ENCODE data around the gene UBN1.

UBN1 gene

DNA sequence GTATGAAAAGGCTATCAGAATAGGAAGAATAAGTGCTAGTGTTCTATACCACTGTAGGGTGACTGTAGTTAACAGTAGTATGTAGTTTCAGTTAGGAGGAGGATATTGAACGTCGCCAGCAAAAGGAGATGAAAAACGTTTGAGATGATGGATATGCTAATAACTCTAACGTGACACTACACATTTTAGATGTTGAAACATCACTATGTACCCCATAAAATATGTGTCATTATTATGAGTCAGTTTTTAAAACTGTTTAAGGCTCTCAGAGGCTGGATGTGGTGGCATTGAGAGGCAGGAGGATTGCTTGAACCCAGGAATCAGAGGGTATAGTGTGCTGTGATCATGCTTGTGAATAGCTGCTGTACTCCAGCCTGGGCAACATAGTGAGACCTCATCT, 31.8 kb downstream of the UBN1 start:
- no peaks in the 10 kb centered on the region for H3K79me2 ChIP-seq (ENCODE audit: control insufficient read depth, insufficient read depth, low read length)
- no peak overlapping the region for H3K56ac ChIP-seq (ENCODE audit: low read length)
- H2AK5ac ChIP-seq (ENCODE audit: low read length) = no peak overlapping the region
- H4K8ac ChIP-seq (ENCODE audit: low read depth, low read length) = no peak overlapping the region
- H3K36me3 ChIP-seq (ENCODE audit: control insufficient read depth, insufficient read depth, low read length) = peaks cover 39% of the 10 kb centered on the region
- H2BK5ac ChIP-seq (ENCODE audit: low read length) = no peak overlapping the region
- no peak overlapping the region for H3K4me3 ChIP-seq (ENCODE audit: low read length)
- no peak overlapping the region for H3K4me2 ChIP-seq (ENCODE audit: low read length)
- H3K23ac ChIP-seq (ENCODE audit: low read length) = no peak overlapping the region
- H4K5ac ChIP-seq (ENCODE audit: low read length) = no peak overlapping the region
- no CpG with 5 or more reads among the region's 4 CpGs for WGBS (ENCODE audit: extremely low coverage, insufficient coverage, low lambda C conversion rate)
- no peaks in the 10 kb centered on the region for H3K27me3 ChIP-seq (ENCODE audit: insufficient read depth, low read length, poor library complexity)
- H2BK120ac ChIP-seq (ENCODE audit: low read depth, low read length) = no peak overlapping the region
- no peak overlapping the region for H3K27ac ChIP-seq (ENCODE audit: low read depth, low read length)
- DNase-seq = no peak
- H3K4me1 ChIP-seq (ENCODE audit: control insufficient read depth, low read depth, low read length) = no peaks in the 10 kb centered on the region
- no peak overlapping the region for H3K4ac ChIP-seq (ENCODE audit: low read depth, low read length)
- H3K79me1 ChIP-seq (ENCODE audit: low read length) = no peaks in the 10 kb centered on the region
- no peak overlapping the region for H2BK15ac ChIP-seq (replicated peaks; ENCODE audit: low read depth)
- no peak overlapping the region for H3K9ac ChIP-seq (ENCODE audit: low read length)
- H3K18ac ChIP-seq (ENCODE audit: low read length) = no peak overlapping the region

DNA sequence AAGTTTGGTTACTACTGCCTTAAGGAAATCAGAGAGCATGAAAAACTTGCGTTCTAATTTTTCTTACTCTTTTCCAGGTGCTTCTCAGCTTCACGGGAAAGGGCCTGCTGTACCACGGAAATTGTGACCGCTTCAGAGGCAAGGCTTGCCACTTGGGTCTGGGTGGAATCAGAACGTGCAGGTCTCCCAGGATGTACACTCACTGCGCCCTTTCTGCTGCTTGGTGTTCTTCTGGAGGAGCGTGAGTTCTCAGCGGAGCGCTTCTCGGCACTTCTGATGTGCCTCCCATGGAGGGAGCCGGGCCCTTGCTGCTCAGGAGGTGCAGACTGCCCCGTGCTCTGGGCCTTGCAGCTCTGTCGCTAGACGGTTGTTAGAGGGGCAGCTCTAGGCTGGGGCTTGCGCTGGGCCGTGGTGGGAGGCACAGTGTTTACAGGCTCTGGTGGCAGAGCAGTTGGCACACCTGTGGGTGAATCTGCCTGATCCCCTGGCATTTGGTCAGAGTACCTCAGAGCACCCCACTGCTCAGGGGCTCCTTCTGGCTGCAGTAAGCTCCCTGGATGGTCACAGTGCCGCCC, 32.8 kb downstream of the UBN1 start:
- Histone ChIP-seq H3K27me3 (ENCODE audit: insufficient read depth, low read length, poor library complexity) (no peaks in the 10 kb centered on the region), H2BK5ac (ENCODE audit: low read length) (no peak overlapping the region), H2AK5ac (ENCODE audit: low read length) (no peak overlapping the region), H3K79me2 (ENCODE audit: control insufficient read depth, insufficient read depth, low read length) (no peaks in the 10 kb centered on the region), H3K18ac (ENCODE audit: low read length) (no peak overlapping the region), H2BK120ac (ENCODE audit: low read depth, low read length) (no peak overlapping the region), H3K79me1 (ENCODE audit: low read length) (no peaks in the 10 kb centered on the region), H4K5ac (ENCODE audit: low read length) (no peak overlapping the region), H3K27ac (ENCODE audit: low read depth, low read length) (no peak overlapping the region), H2BK15ac (replicated peaks; ENCODE audit: low read depth) (no peak overlapping the region), H3K56ac (ENCODE audit: low read length) (no peak overlapping the region), H3K23ac (ENCODE audit: low read length) (no peak overlapping the region), H3K36me3 (ENCODE audit: control insufficient read depth, insufficient read depth, low read length) (peaks cover 33% of the 10 kb centered on the region), H3K4me1 (ENCODE audit: control insufficient read depth, low read depth, low read length) (no peaks in the 10 kb centered on the region), H4K8ac (ENCODE audit: low read depth, low read length) (no peak overlapping the region), H3K4ac (ENCODE audit: low read depth, low read length) (no peak overlapping the region), H3K4me2 (ENCODE audit: low read length) (no peak overlapping the region), H3K9ac (ENCODE audit: low read length) (no peak overlapping the region), H3K4me3 (ENCODE audit: low read length) (no peak overlapping the region)
- DNase-seq = no peak
- WGBS (ENCODE audit: extremely low coverage, insufficient coverage, low lambda C conversion rate) = no CpG with 5 or more reads among the region's 17 CpGs

DNA sequence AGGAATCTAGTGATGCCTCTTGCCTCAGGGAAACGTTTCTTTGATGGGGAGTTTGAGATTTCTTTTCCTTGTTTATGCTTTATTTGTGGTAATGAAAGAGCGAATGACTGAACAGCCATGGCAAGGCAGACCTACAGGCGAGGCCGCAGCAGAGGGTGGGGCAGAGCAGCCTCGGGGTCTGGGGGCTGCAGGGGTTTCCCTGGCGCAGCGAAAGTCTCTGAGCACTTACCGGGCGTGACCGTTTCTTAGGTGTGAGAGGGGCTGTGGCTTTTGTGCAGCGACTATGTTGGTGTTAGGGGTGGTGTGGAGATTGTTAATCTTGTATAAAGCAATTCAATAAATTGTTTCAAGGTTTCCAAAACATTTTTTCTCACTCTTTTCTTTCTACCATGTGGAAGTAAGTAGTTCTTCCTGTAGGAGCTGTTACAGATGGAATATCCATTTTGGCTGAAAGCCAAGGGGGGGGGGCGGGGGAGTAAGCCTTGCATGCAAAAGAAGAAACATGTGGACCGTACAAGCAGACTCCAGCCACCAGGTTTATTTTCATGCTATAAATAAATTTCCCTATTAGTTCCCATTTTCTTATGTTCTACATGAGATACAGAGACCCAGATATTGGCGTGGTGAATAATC, 34.8 kb downstream of the UBN1 start:
- Histone ChIP-seq H3K36me3 (ENCODE audit: control insufficient read depth, insufficient read depth, low read length) (peaks cover 30% of the 10 kb centered on the region), H3K23ac (ENCODE audit: low read length) (no peak overlapping the region), H4K8ac (ENCODE audit: low read depth, low read length) (no peak overlapping the region)

DNA sequence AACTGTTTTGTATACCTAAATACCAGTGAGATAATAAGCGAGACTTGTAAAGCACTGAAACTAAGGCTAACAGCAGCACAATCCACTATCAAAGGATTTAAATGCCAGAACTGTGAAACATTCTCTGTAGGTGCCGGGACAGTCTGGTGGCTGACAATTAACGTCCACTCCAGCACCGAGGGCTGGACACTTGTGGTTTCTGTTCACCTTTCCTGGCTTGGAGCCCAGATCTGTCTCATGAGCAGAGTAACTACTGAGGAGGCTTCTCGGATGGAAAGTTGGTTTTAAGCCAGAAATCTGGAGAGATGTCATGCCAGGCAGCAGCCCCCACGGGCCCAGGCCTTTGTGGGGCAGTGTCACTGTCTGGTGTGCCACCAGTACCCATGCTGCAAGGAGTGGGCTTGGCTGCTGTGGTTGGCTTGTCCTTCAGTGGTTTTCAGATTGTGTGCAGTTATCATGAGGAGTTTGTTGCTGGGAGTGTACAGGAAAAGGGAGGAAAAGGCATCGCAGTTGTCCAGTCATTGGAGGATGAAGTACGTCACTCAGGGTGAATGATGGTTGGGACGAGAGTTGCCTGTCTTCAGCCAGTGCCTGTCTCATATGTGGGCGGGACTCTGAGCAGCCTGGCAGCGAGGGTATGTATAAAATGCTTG, 35.5 kb downstream of the UBN1 start:
- no peak overlapping the region for H3K4ac ChIP-seq (ENCODE audit: low read depth, low read length)

More for the DNA sequence above, 34.8 kb downstream of the UBN1 start:
- H2BK120ac ChIP-seq (ENCODE audit: low read depth, low read length) = no peak overlapping the region
- H3K27ac ChIP-seq (ENCODE audit: low read depth, low read length) = no peak overlapping the region
- H3K79me2 ChIP-seq (ENCODE audit: control insufficient read depth, insufficient read depth, low read length) = no peaks in the 10 kb centered on the region
- no peak overlapping the region for H3K4ac ChIP-seq (ENCODE audit: low read depth, low read length)
- no peak overlapping the region for H3K4me2 ChIP-seq (ENCODE audit: low read length)
- no peak overlapping the region for H2AK5ac ChIP-seq (ENCODE audit: low read length)
- DNase-seq = no peak
- H3K4me3 ChIP-seq (ENCODE audit: low read length) = no peak overlapping the region
- H3K56ac ChIP-seq (ENCODE audit: low read length) = no peak overlapping the region
- H3K27me3 ChIP-seq (ENCODE audit: insufficient read depth, low read length, poor library complexity) = no peaks in the 10 kb centered on the region
- H4K5ac ChIP-seq (ENCODE audit: low read length) = no peak overlapping the region
- no peak overlapping the region for H3K9ac ChIP-seq (ENCODE audit: low read length)
- no peaks in the 10 kb centered on the region for H3K4me1 ChIP-seq (ENCODE audit: control insufficient read depth, low read depth, low read length)
- WGBS (ENCODE audit: extremely low coverage, insufficient coverage, low lambda C conversion rate) = no CpG with 5 or more reads among the region's 14 CpGs
- H2BK5ac ChIP-seq (ENCODE audit: low read length) = no peak overlapping the region
- H2BK15ac ChIP-seq (replicated peaks; ENCODE audit: low read depth) = no peak overlapping the region
- H3K18ac ChIP-seq (ENCODE audit: low read length) = no peak overlapping the region
- H3K79me1 ChIP-seq (ENCODE audit: low read length) = no peaks in the 10 kb centered on the region

DNA sequence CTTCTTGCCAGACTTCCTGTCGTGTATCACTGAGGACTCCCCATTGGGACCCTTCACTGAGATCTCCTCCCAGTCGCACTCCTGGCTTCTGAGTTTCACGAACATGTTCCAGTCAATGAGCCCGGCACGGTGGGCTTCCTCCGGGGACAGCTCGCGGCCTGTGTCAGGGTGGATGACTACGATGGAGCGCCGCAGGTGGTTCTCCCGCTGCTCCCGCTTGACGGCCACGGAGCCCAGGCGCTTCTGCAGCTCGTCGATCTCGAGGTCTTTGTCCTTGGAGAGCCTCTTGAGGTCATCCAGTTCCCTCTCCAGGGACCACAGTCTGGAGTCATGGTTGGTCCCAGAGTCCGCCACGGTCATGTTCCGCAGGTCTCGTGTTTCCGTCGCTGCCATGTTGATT, 36.2 kb downstream of the UBN1 start:
- H4K8ac ChIP-seq (ENCODE audit: low read depth, low read length) = no peak overlapping the region
- no peak overlapping the region for H3K4me3 ChIP-seq (ENCODE audit: low read length)
- H3K9ac ChIP-seq (ENCODE audit: low read length) = no peak overlapping the region
- DNase-seq = no peak
- no CpG with 5 or more reads among the region's 25 CpGs for WGBS (ENCODE audit: extremely low coverage, insufficient coverage, low lambda C conversion rate)
- no peak overlapping the region for H3K56ac ChIP-seq (ENCODE audit: low read length)
- H3K27me3 ChIP-seq (ENCODE audit: insufficient read depth, low read length, poor library complexity) = no peaks in the 10 kb centered on the region
- H3K27ac ChIP-seq (ENCODE audit: low read depth, low read length) = no peak overlapping the region
- H3K79me1 ChIP-seq (ENCODE audit: low read length) = no peaks in the 10 kb centered on the region
- H2BK15ac ChIP-seq (replicated peaks; ENCODE audit: low read depth) = no peak overlapping the region
- H3K79me2 ChIP-seq (ENCODE audit: control insufficient read depth, insufficient read depth, low read length) = no peaks in the 10 kb centered on the region
- H3K36me3 ChIP-seq (ENCODE audit: control insufficient read depth, insufficient read depth, low read length) = peaks cover 24% of the 10 kb centered on the region
- H3K4ac ChIP-seq (ENCODE audit: low read depth, low read length) = no peak overlapping the region
- H4K5ac ChIP-seq (ENCODE audit: low read length) = no peak overlapping the region
- no peaks in the 10 kb centered on the region for H3K4me1 ChIP-seq (ENCODE audit: control insufficient read depth, low read depth, low read length)
- no peak overlapping the region for H3K18ac ChIP-seq (ENCODE audit: low read length)
- H2BK120ac ChIP-seq (ENCODE audit: low read depth, low read length) = no peak overlapping the region
- H2AK5ac ChIP-seq (ENCODE audit: low read length) = no peak overlapping the region
- no peak overlapping the region for H3K4me2 ChIP-seq (ENCODE audit: low read length)
- H3K23ac ChIP-seq (ENCODE audit: low read length) = no peak overlapping the region
- no peak overlapping the region for H2BK5ac ChIP-seq (ENCODE audit: low read length)

More for the DNA sequence above, 35.5 kb downstream of the UBN1 start:
- Histone ChIP-seq H2AK5ac (ENCODE audit: low read length) (no peak overlapping the region), H3K4me2 (ENCODE audit: low read length) (no peak overlapping the region), H4K8ac (ENCODE audit: low read depth, low read length) (no peak overlapping the region), H2BK120ac (ENCODE audit: low read depth, low read length) (no peak overlapping the region), H3K36me3 (ENCODE audit: control insufficient read depth, insufficient read depth, low read length) (peaks cover 30% of the 10 kb centered on the region), H3K27me3 (ENCODE audit: insufficient read depth, low read length, poor library complexity) (no peaks in the 10 kb centered on the region), H2BK15ac (replicated peaks; ENCODE audit: low read depth) (no peak overlapping the region), H3K27ac (ENCODE audit: low read depth, low read length) (no peak overlapping the region), H3K79me1 (ENCODE audit: low read length) (no peaks in the 10 kb centered on the region), H3K23ac (ENCODE audit: low read length) (no peak overlapping the region), H3K4me3 (ENCODE audit: low read length) (no peak overlapping the region), H3K4me1 (ENCODE audit: control insufficient read depth, low read depth, low read length) (no peaks in the 10 kb centered on the region), H3K56ac (ENCODE audit: low read length) (no peak overlapping the region), H4K5ac (ENCODE audit: low read length) (no peak overlapping the region), H2BK5ac (ENCODE audit: low read length) (no peak overlapping the region), H3K79me2 (ENCODE audit: control insufficient read depth, insufficient read depth, low read length) (no peaks in the 10 kb centered on the region), H3K18ac (ENCODE audit: low read length) (no peak overlapping the region), H3K9ac (ENCODE audit: low read length) (no peak overlapping the region)
- no peak for DNase-seq
- no CpG with 5 or more reads among the region's 11 CpGs for WGBS (ENCODE audit: extremely low coverage, insufficient coverage, low lambda C conversion rate)
